Endodermal cell (in vitro differentiated cells): ENCODE data around the gene IGFBP5. TPM values are rescaled to one million over a fixed set of nuclear protein-coding genes. Genes with fewer than 3 reads are reported as not detected.

ENCODE experiments used
- DNase-seq: peaks from one replicate; pipeline ENCODE4 v3.0.0-alpha.2; 2017
- H3K27ac ChIP-seq: 2 replicates; pipeline ENCODE4 v1.5.1; 2013; ENCODE audit warnings: mild to moderate bottlenecking, low read depth, low read length, moderate library complexity
- H3K27me3 ChIP-seq: 2 replicates; pipeline ENCODE4 v1.6.1; 2013; ENCODE audit warnings: mild to moderate bottlenecking, low read length, moderate library complexity; ENCODE audit not compliant: insufficient read depth, control insufficient read depth, poor library complexity, severe bottlenecking
- H3K36me3 ChIP-seq: 2 replicates; pipeline ENCODE4 v1.7.0; 2013; ENCODE audit warnings: mild to moderate bottlenecking, low read length, moderate library complexity; ENCODE audit not compliant: control insufficient read depth, insufficient read depth
- H3K4me1 ChIP-seq: one replicate; pipeline ENCODE4 v1.7.0; 2013; ENCODE audit warnings: low read length; ENCODE audit not compliant: control insufficient read depth, insufficient read depth
- H3K4me3 ChIP-seq: 2 replicates; pipeline ENCODE4 v1.5.1; 2013; ENCODE audit warnings: mild to moderate bottlenecking, low read length, moderate library complexity
- H3K9ac ChIP-seq: 2 replicates; pipeline ENCODE4 v1.6.1; 2013; ENCODE audit warnings: mild to moderate bottlenecking, low read length, moderate library complexity; ENCODE audit not compliant: poor library complexity, severe bottlenecking; ENCODE audit errors: extremely low read depth
- H3K9me3 ChIP-seq: 2 replicates; pipeline ENCODE4 v1.6.1; 2013; ENCODE audit warnings: mild to moderate bottlenecking, low read length, moderate library complexity; ENCODE audit not compliant: control insufficient read depth
- H3K27ac Mint-ChIP-seq: 2 replicates; pipeline ENCODE4 v1.8.0; 2020; ENCODE audit warnings: mixed read lengths
- H3K27me3 Mint-ChIP-seq: 2 replicates; pipeline ENCODE4 v1.8.0; 2021; ENCODE audit warnings: mild to moderate bottlenecking, mixed read lengths; ENCODE audit not compliant: insufficient read depth
- H3K36me3 Mint-ChIP-seq: 2 replicates; pipeline ENCODE4 v1.8.0; 2020; ENCODE audit warnings: low read depth, mixed read lengths
- H3K4me1 Mint-ChIP-seq: 2 replicates; pipeline ENCODE4 v1.8.0; 2020; ENCODE audit warnings: mixed read lengths
- H3K4me3 Mint-ChIP-seq: 2 replicates; pipeline ENCODE4 v1.8.0; 2020; ENCODE audit warnings: mild to moderate bottlenecking, moderate library complexity, mixed read lengths
- H3K9me3 Mint-ChIP-seq: 2 replicates; pipeline ENCODE4 v1.8.0; 2020; ENCODE audit warnings: mild to moderate bottlenecking, mixed read lengths
- WGBS, 2 experiments: methylation state at CpG; one replicate each; pipeline versions ENCODE4 v1.1.5 to v1.1.7; 2013; ENCODE audit warnings: missing lambda C conversion rate in 2 of 2, mixed read lengths in 1 of 2; ENCODE audit not compliant: insufficient coverage in 1 of 2, insufficient read length in 1 of 2; 5-methylcytosine and 5-hydroxymethylcytosine counted together
- total RNA-seq, 2 donors: library from RNA; stranded (reverse); fragmentation: NEBNext Ultra II Directional in 1 of 2; extraction: Animal tissue kit (Norgen Biotek cat#: 25700) in 1 of 2; gene quantifications; 2 replicates in 1 of 2; 3 replicates in 1 of 2; pipeline ENCODE4 v1.2.1, GENCODE V29; 2021
- TF ChIP-seq, protein P1 (sequence below): fragments of 200-600 bp; sonication (generic); conservative IDR thresholded peaks from 2 replicates; pipeline ENCODE4 v1.5.0; 2021; ENCODE audit warnings: antibody characterized with exemption, mild to moderate bottlenecking

IGFBP5 gene
- total RNA-seq, 2 donors from 2014 or later: 3.6 to 8.9 TPM

DNA sequence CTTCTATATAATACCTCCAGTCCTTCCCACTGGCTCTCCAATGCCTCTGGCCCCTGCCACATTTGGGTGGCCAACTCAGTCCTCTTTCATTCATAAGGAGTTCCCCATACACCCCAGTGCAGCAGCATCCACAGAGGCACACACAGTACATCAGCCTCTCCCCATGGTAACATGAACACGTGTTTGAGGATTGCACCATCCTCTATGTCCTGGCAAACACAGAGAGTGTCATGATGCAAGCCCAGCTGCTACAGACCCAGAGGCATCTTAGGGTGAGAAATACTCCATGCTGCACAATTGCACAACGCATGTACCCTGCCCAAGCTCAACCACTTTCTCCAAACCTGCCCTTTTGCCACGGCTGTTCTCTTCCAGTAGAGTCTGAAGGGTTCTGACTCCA is 11.5 kb downstream of the IGFBP5 start:
- H3K27me3 Mint-ChIP-seq: peaks cover 7% of the 10 kb centered on the region
- H3K36me3 ChIP-seq: peaks cover 21% of the 10 kb centered on the region
- H3K27ac Mint-ChIP-seq: no peak overlapping the region
- no peak for DNase-seq
- H3K36me3 Mint-ChIP-seq: no peaks in the 10 kb centered on the region
- no peaks in the 10 kb centered on the region for H3K9me3 ChIP-seq
- TF ChIP-seq, protein P1, sequence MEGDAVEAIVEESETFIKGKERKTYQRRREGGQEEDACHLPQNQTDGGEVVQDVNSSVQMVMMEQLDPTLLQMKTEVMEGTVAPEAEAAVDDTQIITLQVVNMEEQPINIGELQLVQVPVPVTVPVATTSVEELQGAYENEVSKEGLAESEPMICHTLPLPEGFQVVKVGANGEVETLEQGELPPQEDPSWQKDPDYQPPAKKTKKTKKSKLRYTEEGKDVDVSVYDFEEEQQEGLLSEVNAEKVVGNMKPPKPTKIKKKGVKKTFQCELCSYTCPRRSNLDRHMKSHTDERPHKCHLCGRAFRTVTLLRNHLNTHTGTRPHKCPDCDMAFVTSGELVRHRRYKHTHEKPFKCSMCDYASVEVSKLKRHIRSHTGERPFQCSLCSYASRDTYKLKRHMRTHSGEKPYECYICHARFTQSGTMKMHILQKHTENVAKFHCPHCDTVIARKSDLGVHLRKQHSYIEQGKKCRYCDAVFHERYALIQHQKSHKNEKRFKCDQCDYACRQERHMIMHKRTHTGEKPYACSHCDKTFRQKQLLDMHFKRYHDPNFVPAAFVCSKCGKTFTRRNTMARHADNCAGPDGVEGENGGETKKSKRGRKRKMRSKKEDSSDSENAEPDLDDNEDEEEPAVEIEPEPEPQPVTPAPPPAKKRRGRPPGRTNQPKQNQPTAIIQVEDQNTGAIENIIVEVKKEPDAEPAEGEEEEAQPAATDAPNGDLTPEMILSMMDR: no peak
- 94% methylated on average over 2 to 3 of the region's 3 CpGs for WGBS, 2 experiments
- H3K4me1 ChIP-seq: peaks cover 4% of the 10 kb centered on the region
- H3K4me1 Mint-ChIP-seq: peaks cover 13% of the 10 kb centered on the region
- no peak overlapping the region for H3K27ac ChIP-seq
- H3K9ac ChIP-seq: no peak overlapping the region
- no peak overlapping the region for H3K4me3 Mint-ChIP-seq
- H3K9me3 Mint-ChIP-seq: no peaks in the 10 kb centered on the region
- no peaks in the 10 kb centered on the region for H3K27me3 ChIP-seq
- no peak overlapping the region for H3K4me3 ChIP-seq

DNA sequence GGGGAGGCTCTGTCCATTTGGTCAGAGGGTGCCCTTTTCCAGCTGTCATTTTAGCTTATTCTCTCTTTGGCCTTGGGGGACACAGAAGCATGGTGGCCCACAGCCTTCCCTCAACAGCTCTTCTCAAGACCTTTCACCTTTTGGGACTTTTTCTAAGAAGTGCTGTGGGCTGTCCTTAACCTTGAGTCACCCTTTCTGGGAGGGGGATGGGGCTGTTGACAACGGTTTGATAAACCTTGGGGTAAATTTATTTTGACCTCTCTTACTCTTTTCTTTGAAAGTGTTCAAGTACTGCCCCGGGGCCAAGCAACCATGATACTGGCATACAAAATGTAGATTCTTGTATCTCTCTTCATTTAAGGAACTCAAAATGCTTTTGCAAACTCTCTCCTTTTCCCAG is 13.7 kb downstream of the IGFBP5 start:
- Histone ChIP-seq H3K4me1 (peaks cover 4% of the 10 kb centered on the region), H3K36me3 (peaks cover 24% of the 10 kb centered on the region), H3K9me3 (no peaks in the 10 kb centered on the region), H3K9ac (no peak overlapping the region), H3K27ac (no peak overlapping the region), H3K27me3 (no peaks in the 10 kb centered on the region), H3K4me3 (no peak overlapping the region)
- Mint-ChIP-seq H3K27ac (no peak overlapping the region), H3K4me3 (no peak overlapping the region), H3K9me3 (no peaks in the 10 kb centered on the region), H3K4me1 (peaks cover 13% of the 10 kb centered on the region), H3K27me3 (peaks cover 4% of the 10 kb centered on the region), H3K36me3 (no peaks in the 10 kb centered on the region)
- 75 to 80% methylated on average over 2 of the region's 2 CpGs for WGBS, 2 experiments
- TF ChIP-seq, protein P1: no peak
- no peak for DNase-seq

DNA sequence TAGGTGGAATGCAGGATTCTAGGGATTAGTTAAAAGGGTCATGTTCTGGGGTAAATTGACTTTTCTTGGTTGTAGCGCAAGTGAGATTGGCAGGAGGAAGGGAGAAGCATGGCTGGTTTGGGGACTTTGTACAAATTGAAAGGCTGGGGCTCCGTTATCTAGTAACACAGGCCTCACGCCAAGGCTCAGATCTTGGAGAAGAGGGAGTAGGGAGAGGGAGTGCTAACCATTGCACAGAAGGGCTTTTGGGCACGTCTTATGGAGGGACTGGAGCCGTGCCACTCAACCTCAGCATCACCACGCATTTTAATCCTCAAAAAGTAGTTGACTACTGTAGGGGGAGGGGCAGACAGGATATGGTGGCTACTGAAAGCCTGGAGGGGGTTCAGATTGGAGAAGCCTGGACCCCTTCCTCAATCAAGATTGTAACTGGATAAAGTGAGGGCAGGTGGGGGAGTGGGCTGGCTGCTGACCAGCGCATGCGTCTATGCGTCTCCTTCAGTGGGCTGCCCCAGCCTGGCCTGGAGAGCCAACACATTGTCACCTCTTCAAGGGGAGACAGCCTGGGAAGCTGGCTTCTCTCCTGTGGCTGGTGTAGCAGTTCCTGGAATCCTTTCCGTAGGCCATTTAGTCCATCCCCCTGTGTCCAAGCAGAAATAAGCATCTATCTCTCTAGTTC is 14.3 kb downstream of the IGFBP5 start:
- Histone ChIP-seq H3K27me3 (no peaks in the 10 kb centered on the region), H3K27ac (no peak overlapping the region), H3K4me3 (no peak overlapping the region), H3K4me1 (peaks cover 4% of the 10 kb centered on the region), H3K9me3 (no peaks in the 10 kb centered on the region), H3K36me3 (peaks cover 22% of the 10 kb centered on the region), H3K9ac (no peak overlapping the region)
- Mint-ChIP-seq H3K36me3 (no peaks in the 10 kb centered on the region), H3K9me3 (no peaks in the 10 kb centered on the region), H3K27me3 (peaks cover 4% of the 10 kb centered on the region), H3K27ac (no peak overlapping the region), H3K4me3 (no peak overlapping the region), H3K4me1 (peaks cover 13% of the 10 kb centered on the region)
- no peak for DNase-seq
- WGBS, 2 experiments: 91 to 98% methylated on average over 9 to 10 of the region's 10 CpGs
- TF ChIP-seq, protein P1: no peak
